ENCODE results near the gene SPATA6. TPM values are rescaled to one million over a fixed set of nuclear protein-coding genes. Genes with fewer than 3 reads are reported as not detected.

Gene SPATA6
- total and polyA plus RNA-seq, 2 donors (not counting 3 experiments of a cell fraction or from before 2014, with no cell fraction given) = 0.79 to 4.9 TPM

- Histone ChIP-seq H3K9me1 (replicated peaks; ENCODE audit: control insufficient read depth, extremely low read depth, insufficient read depth, low read length) (no peaks in the 10 kb centered on the region), H2AFZ (ENCODE audit: low read depth, low read length) (no peak overlapping the region), H3K4me2 (ENCODE audit: insufficient read depth, low read length) (no peak overlapping the region), H3K9ac (replicated peaks; ENCODE audit: extremely low read depth, insufficient read depth, low read length) (no peak overlapping the region), H3K36me3 (ENCODE audit: control insufficient read depth in 2 of 2, extremely low read depth in 1 of 2, insufficient read depth in 2 of 2, low read length in 2 of 2) (no peaks in the 10 kb centered on the region), H3K9me3 (replicated peaks; ENCODE audit: control insufficient read depth, insufficient read depth, low read length) (no peaks in the 10 kb centered on the region), H3K79me2 (ENCODE audit: control insufficient read depth, insufficient read depth, low read length) (no peaks in the 10 kb centered on the region), H3K4me3 (replicated peaks in 1 of 3; ENCODE audit: insufficient read depth in 1 of 3, low read depth in 1 of 3, low read length in 3 of 3) (no peak overlapping the region), H3K27me3 (ENCODE audit: control insufficient read depth in 2 of 2, insufficient read depth in 2 of 2, low read length in 2 of 2) (no peaks in the 10 kb centered on the region), H4K20me1 (replicated peaks; ENCODE audit: control insufficient read depth, extremely low read depth, insufficient read depth, low read length) (no peaks in the 10 kb centered on the region), H3K27ac (ENCODE audit: insufficient read depth, low read depth, low read length) (no peak overlapping the region), H3K4me1 (ENCODE audit: control insufficient read depth, extremely low read depth, insufficient read depth, low read length) (no peaks in the 10 kb centered on the region)
- ChIA-PET POLR2A (no interaction called here), CTCF (interaction anchor here (0.6 to 1.4 kb wide), 2 partner anchors 106 to 188 kb away, joined by 3 read pairs; no protein-coding TSS in a partner anchor)
- intact Hi-C loops (cut with micrococcal nuclease) = no loop called here
- no peak for TF ChIP-seq EZH2 (IDR thresholded peaks at IDR 0.05; ENCODE audit: borderline replicate concordance, low read depth, low read length, severe bottlenecking)
- no TSS peak for BruUV-seq (replicated peaks)
- dilution Hi-C loops (cut with MboI; ENCODE audit: extremely low pct_ligation_motif_present, low sequenced_read_pairs) = no loop called here
- FAIRE-seq (no peak), DNase-seq (ENCODE audit: low read depth, low spot score) (no peak)
Observed at GRCh38 chr1:48309564-48310082, 162.4 kb downstream of the SPATA6 start.

- intact Hi-C loops (cut with micrococcal nuclease) = no loop called here
- no peak overlapping the region for H3K4me2 ChIP-seq (ENCODE audit: insufficient read depth, low read length)
- no peaks in the 10 kb centered on the region for H3K36me3 ChIP-seq (ENCODE audit: control insufficient read depth in 2 of 2, extremely low read depth in 1 of 2, insufficient read depth in 2 of 2, low read length in 2 of 2)
- no peak for TF ChIP-seq JUN (IDR thresholded peaks at IDR 0.05; ENCODE audit: borderline replicate concordance, insufficient read depth, insufficient read length, low read depth)
- TF ChIP-seq MYC (IDR thresholded peaks at IDR 0.05; ENCODE audit: low read depth, low read length) = no peak
- TF ChIP-seq, protein P1, sequence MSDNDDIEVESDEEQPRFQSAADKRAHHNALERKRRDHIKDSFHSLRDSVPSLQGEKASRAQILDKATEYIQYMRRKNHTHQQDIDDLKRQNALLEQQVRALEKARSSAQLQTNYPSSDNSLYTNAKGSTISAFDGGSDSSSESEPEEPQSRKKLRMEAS (IDR thresholded peaks at IDR 0.05; ENCODE audit: insufficient read depth, insufficient read length) = no peak
- TF ChIP-seq EZH2 (IDR thresholded peaks at IDR 0.05; ENCODE audit: borderline replicate concordance, low read depth, low read length, severe bottlenecking) = no peak
- TF ChIP-seq FOS (IDR thresholded peaks at IDR 0.05; ENCODE audit: borderline replicate concordance, insufficient read depth, low read length) = no peak
- no peak for TF ChIP-seq POLR2AphosphoS5 (IDR thresholded peaks at IDR 0.05; ENCODE audit: insufficient read depth, low read depth, low read length)
- TF ChIP-seq POLR2A (IDR thresholded peaks at IDR 0.05; ENCODE audit: low read depth, low read length) = no peak
- TF ChIP-seq GATA2 (IDR thresholded peaks at IDR 0.05; ENCODE audit: insufficient read depth, insufficient read length, low read depth, low read length) = no peak
- no peak for TF ChIP-seq CTCF (IDR thresholded peaks at IDR 0.05; ENCODE audit: extremely low read depth in 1 of 2, insufficient read depth in 1 of 2, low read depth in 1 of 2, low read length in 2 of 2)
- POLR2A ChIA-PET = no interaction called here
- H2AFZ ChIP-seq (ENCODE audit: low read depth, low read length) = no peak overlapping the region
- no peak overlapping the region for H3K27ac ChIP-seq (ENCODE audit: insufficient read depth, low read depth, low read length)
- no peaks in the 10 kb centered on the region for H3K4me1 ChIP-seq (ENCODE audit: control insufficient read depth, extremely low read depth, insufficient read depth, low read length)
- H3K9me1 ChIP-seq (replicated peaks; ENCODE audit: control insufficient read depth, extremely low read depth, insufficient read depth, low read length) = no peaks in the 10 kb centered on the region
- BruUV-seq (replicated peaks) = no TSS peak
- H3K9ac ChIP-seq (replicated peaks; ENCODE audit: extremely low read depth, insufficient read depth, low read length) = no peak overlapping the region
- H4K20me1 ChIP-seq (replicated peaks; ENCODE audit: control insufficient read depth, extremely low read depth, insufficient read depth, low read length) = no peaks in the 10 kb centered on the region
- no peaks in the 10 kb centered on the region for H3K27me3 ChIP-seq (ENCODE audit: control insufficient read depth in 2 of 2, insufficient read depth in 2 of 2, low read length in 2 of 2)
- H3K9me3 ChIP-seq (replicated peaks; ENCODE audit: control insufficient read depth, insufficient read depth, low read length) = no peaks in the 10 kb centered on the region
- H3K4me3 ChIP-seq (replicated peaks in 1 of 3; ENCODE audit: insufficient read depth in 1 of 3, low read depth in 1 of 3, low read length in 3 of 3) = no peak overlapping the region
- no peaks in the 10 kb centered on the region for H3K79me2 ChIP-seq (ENCODE audit: control insufficient read depth, insufficient read depth, low read length)
- CTCF ChIA-PET = no interaction called here
- dilution Hi-C loops (cut with MboI; ENCODE audit: extremely low pct_ligation_motif_present, low sequenced_read_pairs) = no loop called here
- DNase-seq (ENCODE audit: low read depth, low spot score) (no peak), FAIRE-seq (no peak)
Observed at GRCh38 chr1:48302652-48303051, 169.4 kb downstream of the SPATA6 start.
